GM19240 (cell line): Measurements from ENCODE around the gene ENDOD1.
"Not testable (repeated sequence)": the region's sequence is repeated elsewhere in the genome, so short reads cannot be mapped to it uniquely, and the experiment has no call there.

ENCODE experiments used
- DNase-seq: peaks from one replicate; pipeline ENCODE4 v3.0.0; 2011; ENCODE audit warnings: low spot score; ENCODE audit not compliant: insufficient read length

The ENDOD1 gene

GRCh38 chr11:95103701-95104100, 14.1 kb downstream of the ENDOD1 start:
- DNase-seq, result no peak

GRCh38 chr11:95104121-95104830, 14.6 kb downstream of the ENDOD1 start:
- no peak for DNase-seq

- DNase-seq, result no peak
Measured at GRCh38 chr11:95104856-95105255, 15.2 kb downstream of the ENDOD1 start.

GRCh38 chr11:95108159-95108611, 18.5 kb downstream of the ENDOD1 start:
- no peak for DNase-seq

GRCh38 chr11:95108671-95109551, 19.3 kb downstream of the ENDOD1 start:
- DNase-seq, result no peak

- DNase-seq, result not testable (repeated sequence)
Measured at GRCh38 chr11:95111471-95111870, 21.8 kb downstream of the ENDOD1 start.

- no peak for DNase-seq
Measured at GRCh38 chr11:95111923-95112540, 22.4 kb downstream of the ENDOD1 start.

- no peak for DNase-seq
Measured at GRCh38 chr11:95115597-95115996, 26.0 kb downstream of the ENDOD1 start.

- no peak for DNase-seq
Measured at GRCh38 chr11:95119361-95120060, 29.9 kb downstream of the ENDOD1 start.

- no peak for DNase-seq
Measured at GRCh38 chr11:95121698-95122097, 32.1 kb downstream of the ENDOD1 start.

GRCh38 chr11:95123556-95123955, 33.9 kb downstream of the ENDOD1 start:
- no peak for DNase-seq

GRCh38 chr11:95128602-95129001, 39.0 kb downstream of the ENDOD1 start:
- DNase-seq, result no peak

GRCh38 chr11:95132956-95133355, 43.3 kb downstream of the ENDOD1 start:
- no peak for DNase-seq

- no peak for DNase-seq
Measured at GRCh38 chr11:95134491-95134890, 44.8 kb downstream of the ENDOD1 start.

- DNase-seq, result no peak
Measured at GRCh38 chr11:95135155-95135554, 45.5 kb downstream of the ENDOD1 start.

GRCh38 chr11:95135880-95136279, 46.2 kb downstream of the ENDOD1 start:
- no peak for DNase-seq

- DNase-seq, result not testable (repeated sequence)
Measured at GRCh38 chr11:95136747-95137146, 47.1 kb downstream of the ENDOD1 start.

- no peak for DNase-seq
Measured at GRCh38 chr11:95137299-95137698, 47.7 kb downstream of the ENDOD1 start.

- DNase-seq, result no peak
Measured at GRCh38 chr11:95138448-95138847, 48.8 kb downstream of the ENDOD1 start.

- DNase-seq, result no peak
Measured at GRCh38 chr11:95140397-95141033, 50.9 kb downstream of the ENDOD1 start.

GRCh38 chr11:95142431-95142830, 52.8 kb downstream of the ENDOD1 start:
- no peak for DNase-seq
